Stimulated activated CD8-positive, alpha-beta memory T cell treated with anti-CD3 and anti-CD28 coated beads, Interleukin-12 subunit alpha, Interleukin-12 subunit beta, amount 100 ng/mL, for 4 hours (primary cell): ENCODE measurements around the gene MIB1.
"Not testable (repeated sequence)": the region's sequence is repeated elsewhere in the genome, so short reads cannot be mapped to it uniquely, and the experiment has no call there.

Source experiments
- DNase-seq: peaks from one replicate; pipeline ENCODE4 v3.0.0-alpha.2; 2020; ENCODE audit warnings: low read depth

The MIB1 gene

DNA sequence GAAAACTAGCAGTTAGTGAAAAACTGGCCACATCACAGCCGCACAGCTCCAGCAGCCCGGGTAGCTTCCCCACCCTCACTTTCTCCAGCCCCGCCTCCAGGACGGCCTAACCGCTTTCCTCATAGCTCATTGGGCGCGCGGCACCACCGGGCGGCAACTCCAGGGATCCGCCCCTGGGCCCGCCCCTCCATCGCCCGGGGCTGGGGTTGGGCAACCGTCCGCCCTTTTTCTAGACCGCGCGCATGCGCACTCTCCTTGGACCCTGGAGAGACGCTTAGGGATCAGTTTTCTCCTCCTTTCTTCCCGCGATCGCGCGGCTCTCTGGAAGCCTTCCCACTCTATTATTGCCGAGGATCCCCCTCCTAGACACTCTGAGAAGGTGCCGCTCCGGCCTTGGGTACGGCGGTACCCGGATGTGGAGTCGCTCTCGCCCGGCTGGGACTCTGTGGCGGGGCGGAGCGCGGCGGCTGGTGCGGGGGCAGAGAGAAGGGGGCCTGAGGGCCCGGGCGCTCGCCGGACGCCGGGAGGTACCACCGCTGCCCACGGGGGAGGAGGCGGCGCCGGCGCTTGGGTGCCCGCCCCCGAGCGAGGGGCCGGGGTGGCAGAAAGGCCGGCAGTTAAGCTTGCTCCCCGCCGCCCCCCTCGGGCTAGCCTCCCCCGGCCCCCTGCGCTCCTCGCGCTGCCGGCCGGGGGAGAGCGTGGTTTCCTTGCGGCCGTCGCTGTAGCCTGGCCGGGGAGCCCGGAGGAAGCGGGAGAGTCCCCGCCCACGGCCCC is at the start of gene MIB1:
MIB1 (plus strand) TSS at position 255 of the 774 bp plus-strand sequence. CDS start 792 bp downstream, outside the sequence.
- DNase-seq: peak; percentile 99

DNA sequence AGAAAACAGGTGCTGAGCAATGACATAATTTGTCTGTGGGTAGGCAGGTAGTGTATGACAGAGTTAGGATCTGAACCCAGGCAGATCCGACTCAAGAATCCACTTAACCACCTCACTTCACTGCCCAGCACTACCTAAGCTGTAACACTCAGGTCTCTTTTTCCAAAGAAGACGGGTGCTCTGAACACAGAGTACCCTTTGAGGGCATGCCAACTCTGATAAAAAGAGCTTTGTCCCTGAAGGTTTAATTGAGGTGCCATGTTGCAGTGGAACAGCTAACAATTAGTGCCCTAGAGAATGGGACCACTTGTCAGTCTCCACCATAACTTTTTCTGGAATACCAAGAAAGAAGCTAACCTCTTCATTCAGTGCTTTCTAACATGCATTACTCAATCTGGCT is 47.3 kb upstream of the MIB1 start:
- no peak for DNase-seq

DNA sequence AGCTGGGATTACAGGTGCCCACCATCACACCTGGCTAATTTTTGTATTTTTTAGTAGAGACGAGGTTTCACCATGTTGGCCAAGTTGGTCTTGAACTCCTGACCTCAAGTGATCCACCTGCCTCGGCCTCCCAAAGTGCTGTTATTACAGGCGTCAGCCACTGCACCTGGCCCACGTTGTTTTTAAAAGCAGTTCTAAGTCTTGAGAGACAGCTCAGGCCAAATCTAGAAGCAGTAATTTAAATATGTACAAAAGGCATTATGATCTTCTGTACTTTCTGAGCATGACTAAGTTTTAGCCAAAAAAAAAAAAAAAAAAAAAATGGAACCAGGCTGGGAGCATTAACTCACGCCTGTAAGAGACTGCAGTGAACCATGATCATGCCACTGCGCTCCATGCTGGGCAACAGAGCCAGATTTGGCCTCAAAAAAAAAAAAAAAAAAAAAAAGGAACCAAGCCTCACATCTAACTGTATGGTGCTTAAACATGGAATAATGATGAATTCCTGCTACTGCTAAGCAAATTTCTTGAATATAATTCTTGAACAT is 40.0 kb upstream of the MIB1 start:
- DNase-seq: no peak

GRCh38 chr18:21701621-21702020 is 39.0 kb upstream of the MIB1 start:
- no peak for DNase-seq

GRCh38 chr18:21702602-21703001 is 38.0 kb upstream of the MIB1 start:
- no peak for DNase-seq

DNA sequence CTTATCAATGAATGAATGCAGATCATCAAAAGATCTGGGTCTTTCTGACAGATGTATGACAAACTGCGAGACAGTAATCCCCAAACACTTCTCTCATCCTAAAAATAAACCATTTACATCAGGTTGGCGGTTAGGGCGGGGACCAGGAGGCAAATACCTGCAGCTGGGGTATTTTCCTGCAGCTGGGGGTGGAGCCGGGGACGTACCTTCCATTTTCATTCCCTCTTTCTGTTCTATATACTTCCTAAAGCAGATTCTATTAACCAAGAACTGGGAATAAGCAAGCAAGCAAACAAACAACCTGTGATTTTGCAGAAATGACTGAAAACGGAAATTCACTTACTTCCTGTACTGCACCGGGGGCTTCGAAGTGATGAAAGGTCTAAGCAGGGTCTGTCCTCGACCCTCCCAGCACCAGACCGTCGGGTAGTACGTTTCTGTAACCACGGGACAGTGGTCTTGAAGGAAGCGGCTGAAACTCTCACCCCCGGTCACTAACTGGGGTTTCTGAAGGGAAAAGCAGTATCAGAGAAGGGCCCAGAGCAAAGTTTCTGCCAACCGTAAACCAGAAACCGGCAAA is 37.3 kb upstream of the MIB1 start:
- no peak for DNase-seq

DNA sequence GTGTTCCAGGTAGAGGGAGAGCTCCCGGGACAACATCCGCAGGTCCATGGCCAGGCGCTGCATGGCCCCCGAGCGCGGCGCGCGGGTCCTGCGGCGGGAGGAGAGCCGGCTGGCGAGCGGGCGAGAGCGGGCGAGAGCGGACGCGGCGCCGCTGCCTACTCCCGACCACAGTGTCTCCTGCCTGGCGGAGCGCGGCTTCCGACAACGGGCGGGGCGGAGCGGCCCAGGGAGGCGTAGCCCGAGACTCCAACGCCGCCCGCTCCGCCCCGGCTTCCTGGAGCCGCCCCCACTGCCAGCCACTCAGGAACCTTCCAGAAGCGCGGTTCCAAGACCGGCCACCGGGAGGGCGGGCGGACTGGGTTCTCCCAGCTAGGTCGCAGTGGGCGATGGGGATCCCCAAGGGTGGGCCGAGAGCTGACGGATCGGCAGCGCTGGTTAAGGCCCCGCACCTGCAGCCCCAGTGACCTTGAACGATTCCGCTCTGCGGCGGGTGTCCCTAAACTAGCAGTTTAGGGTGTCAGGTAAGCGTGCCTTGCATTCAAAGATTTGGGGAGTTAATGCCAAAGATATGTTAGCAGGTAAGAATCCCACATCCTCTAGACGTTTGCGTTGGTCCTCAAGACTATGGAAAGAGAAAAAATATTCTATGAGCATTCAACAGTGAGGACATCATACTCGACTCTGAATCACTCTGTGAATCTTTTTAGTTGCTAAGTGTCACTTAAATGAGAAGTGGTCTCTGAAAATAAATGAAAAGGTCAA is 35.8 kb upstream of the MIB1 start, which contains the start of gene ABHD3:
ABHD3 (minus strand) TSS at position 172 of the 762 bp plus-strand sequence; CDS start at position 63, 109 bp downstream.
- DNase-seq: peak; percentile 86

- no peak for DNase-seq
These were observed 34.2 kb upstream of the MIB1 start for GRCh38 chr18:21706386-21706865.

- DNase-seq: not testable (repeated sequence)
These were observed 33.5 kb upstream of the MIB1 start for GRCh38 chr18:21707130-21707529.

DNA sequence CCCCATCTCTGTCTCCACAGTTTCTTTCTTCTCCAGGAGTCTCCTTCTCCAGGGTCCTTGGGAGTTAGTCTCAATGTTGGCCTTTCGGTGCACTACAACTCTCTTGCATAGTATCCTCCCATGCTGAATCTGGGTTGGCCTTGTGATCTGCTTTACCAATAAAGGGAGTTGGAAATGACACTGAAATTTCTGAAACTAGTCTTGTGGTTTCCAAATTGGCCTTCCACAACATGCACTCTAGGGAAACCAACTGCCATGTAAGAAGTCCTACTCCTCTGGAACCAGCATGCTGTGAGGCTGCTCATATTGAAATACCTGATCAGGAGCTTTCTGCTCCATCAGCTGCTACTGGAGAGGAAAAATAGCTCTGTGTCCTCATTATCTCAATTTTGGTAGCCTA is 26.1 kb upstream of the MIB1 start:
- DNase-seq: no peak

GRCh38 chr18:21722687-21723086 is 17.9 kb upstream of the MIB1 start:
- DNase-seq: no peak

DNA sequence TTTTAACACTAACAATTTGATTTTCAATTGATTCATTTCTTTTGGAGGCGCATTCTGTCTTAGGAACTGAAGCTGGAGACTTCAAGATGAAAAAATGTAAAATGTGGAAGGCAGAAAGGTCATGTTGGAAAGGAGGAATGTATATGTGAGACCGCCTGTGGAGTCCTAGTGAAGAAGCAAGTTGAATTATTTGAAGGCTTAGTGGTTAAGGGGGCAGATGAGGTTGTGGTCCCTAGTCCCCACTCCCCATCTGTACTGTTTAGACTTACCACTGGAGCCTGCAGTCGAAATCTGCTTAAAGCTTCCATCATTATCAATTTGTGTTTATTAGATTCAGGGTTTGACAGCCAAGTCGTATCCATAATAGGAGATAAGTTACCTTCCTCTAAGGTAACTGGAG is 15.4 kb upstream of the MIB1 start:
- no peak for DNase-seq

GRCh38 chr18:21727702-21728101 is 12.9 kb upstream of the MIB1 start:
- no peak for DNase-seq

GRCh38 chr18:21733011-21733410 is 7.6 kb upstream of the MIB1 start:
- DNase-seq: no peak

DNA sequence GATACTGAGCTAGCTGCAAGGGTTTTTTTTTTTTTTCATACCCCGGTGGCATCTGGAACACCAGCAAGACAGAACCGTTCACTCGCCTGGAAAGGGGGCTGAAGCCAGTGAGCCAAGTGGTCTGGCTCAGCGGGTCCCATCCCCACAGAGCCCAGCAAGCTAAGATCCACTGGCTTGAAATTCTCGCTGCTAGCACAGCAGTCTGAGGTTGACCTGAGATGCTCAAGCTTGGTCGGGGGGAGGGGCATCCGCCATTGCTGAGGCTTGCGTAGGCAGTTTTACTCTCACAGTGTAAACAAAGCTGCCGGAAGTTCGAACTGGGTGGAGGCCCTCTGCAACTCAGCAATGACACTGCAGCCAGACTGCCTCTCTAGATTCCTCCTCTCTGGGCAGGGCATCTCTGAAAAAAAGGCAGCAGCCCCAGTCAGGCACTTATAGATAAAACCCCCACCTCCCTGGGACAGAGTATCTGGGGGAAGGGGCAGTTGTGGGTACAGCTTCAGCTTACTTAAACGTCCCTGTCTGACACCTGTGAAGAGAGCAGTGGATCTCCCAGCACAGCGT is 5.1 kb upstream of the MIB1 start:
- peak; percentile 4 for DNase-seq

DNA sequence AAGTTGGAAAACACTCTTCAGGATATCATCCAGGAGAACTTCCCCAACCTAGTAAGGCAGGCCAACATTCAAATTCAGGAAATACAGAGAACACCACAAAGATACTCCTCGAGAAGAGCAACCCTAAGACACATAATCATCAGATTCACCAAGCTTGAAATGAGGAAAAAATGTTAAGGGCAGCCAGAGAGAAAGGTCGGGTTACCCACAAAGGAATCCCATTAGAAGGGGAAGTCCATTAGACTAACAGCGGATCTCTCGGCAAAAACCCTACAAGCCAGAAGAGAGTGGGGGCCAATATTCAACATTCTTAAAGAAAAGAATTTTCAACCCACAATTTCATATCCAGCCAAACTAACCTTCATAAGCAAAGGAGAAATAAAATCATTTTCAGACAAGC is 3.7 kb upstream of the MIB1 start:
- DNase-seq: not testable (repeated sequence)

GRCh38 chr18:21739604-21740537 is 721 bp upstream of the MIB1 start:
- no peak for DNase-seq

DNA sequence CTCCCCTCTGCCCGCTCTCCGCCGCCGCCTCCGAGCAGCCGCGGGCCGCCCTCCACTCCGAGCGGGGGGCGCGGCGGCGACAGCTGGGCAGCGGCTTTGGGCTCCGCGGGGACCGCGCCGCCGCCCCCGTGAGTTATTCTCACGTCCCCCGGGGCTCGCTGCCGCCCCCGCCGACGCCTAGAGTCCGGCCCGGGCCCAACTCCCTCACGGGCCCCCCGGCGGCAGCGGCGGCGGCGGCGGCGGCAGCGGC is 645 bp downstream of the MIB1 start:
- no peak for DNase-seq

DNA sequence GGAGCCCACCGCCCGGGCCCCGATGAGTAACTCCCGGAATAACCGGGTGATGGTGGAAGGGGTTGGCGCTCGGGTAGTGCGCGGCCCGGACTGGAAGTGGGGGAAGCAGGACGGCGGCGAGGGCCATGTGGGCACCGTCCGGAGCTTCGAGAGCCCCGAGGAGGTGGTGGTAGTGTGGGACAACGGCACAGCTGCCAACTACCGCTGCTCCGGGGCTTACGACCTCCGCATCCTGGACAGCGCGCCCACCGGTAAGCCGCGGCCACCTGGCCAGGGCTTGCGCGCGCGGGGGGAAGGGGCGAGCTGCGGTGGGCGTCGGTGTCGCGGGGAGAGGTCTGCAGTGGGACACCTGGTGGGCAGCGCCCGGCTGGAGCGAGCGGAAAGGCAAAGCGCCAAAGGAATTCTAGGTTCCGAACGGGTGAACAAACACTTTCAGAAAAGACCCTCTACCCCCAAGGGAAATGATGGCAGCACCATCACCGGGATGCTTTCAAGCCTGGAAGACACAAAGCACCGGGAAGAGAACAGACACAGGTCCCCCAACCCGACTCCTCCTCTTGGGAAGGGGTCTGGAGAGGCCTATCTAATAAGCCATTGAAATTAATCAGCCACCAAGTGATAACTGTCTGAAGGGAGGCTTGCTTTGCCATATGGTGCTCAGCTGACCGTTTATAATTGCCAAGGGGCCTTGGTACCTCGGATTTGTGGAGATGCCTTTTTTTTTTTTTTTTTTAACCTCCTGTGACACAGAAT is 1.1 kb downstream of the MIB1 start:
- no peak for DNase-seq

DNA sequence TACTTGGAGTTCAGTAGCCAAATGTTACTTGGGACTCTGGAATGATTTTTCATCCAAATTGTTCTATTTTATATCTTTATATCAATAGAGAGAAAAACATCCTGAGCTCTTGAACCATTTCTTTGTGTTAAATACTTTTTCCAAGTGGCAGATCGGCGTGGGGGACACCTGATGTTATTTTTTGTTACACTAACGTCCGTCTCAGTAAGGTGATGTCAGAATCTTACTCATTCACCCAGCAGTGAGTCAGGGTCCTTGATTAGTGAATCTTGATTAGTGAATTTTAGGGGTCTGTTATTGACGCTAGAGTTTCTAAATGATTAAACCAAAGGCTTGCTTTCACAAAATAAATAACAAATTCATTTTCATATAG is 1.7 kb downstream of the MIB1 start:
- no peak for DNase-seq
